Eye (tissue), 1 donor: ENCODE measurements around the gene GNAI3.

ENCODE experiments used
- DNase-seq: peaks from one replicate; pipeline ENCODE4 v3.0.0-alpha.2; 2015

GNAI3 gene

DNA sequence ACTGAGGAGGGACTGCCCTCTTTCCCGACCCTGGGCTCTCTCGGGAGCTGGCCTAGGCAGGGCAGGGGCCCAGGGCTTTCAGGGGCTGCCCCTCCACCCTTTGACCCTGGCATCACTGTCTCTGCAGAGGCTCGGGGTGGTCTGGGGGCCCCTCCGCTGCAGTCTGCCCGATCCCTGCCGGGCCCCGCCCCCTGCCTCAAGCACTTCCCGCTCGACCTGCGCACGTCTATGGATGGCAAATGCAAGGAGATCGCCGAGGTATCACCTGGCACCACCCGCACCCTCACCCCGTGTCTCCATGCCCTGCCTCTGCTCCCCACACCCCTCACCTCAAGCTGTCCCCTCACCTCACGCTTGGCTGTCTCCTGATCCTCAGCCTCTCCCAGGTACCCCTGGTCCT, 76.8 kb downstream of the GNAI3 start:
- no peak for DNase-seq

DNA sequence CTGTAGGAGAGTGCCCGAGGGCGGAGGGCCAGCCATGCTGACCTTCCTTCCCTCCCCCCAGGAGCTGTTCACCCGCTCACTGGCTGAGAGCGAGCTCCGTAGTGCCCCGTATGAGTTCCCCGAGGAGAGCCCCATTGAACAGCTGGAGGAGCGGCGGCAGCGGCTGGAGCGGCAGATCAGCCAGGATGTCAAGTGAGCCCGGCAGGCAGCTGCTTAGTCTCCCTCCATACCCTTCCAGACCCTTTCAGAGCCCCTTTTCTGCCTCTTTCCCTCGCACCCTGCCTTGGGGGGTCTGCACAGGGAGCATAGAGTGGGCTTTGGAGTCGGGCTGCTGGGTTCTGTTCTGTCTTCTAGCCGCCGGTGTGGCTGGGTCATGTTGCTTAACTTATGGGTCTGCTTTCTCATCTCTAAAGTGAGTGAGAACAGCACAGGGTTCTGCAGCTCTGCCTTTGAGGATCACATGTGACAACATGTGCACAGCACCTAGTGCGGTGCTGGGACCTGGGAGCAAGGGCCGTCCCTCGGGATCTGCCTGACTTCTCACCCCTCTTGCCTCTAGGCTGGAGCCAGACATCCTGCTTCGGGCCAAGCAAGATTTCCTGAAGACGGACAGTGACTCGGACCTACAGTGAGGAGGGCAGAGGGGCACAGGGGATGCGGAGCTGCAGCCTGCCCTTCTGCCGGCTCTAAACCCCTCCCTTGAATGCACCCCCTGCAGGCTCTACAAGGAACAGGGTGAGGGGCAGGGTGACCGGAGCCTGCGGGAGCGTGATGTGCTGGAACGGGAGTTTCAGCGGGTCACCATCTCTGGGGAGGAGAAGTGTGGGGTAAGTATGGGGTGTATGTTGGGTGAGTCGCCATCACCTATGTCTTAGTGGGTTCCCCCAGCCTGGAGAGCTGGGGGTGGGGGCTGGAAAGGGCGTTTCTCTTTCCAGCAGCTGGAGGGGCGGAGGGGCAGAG, 77.5 kb downstream of the GNAI3 start:
- DNase-seq, result peak; percentile 69

- DNase-seq, result no peak
Measured at GRCh38 chr1:109626682-109627408, 78.4 kb downstream of the GNAI3 start.

GRCh38 chr1:109627692-109628399, 79.4 kb downstream of the GNAI3 start:
- no peak for DNase-seq

GRCh38 chr1:109628540-109629321, 80.3 kb downstream of the GNAI3 start:
- DNase-seq, result no peak

DNA sequence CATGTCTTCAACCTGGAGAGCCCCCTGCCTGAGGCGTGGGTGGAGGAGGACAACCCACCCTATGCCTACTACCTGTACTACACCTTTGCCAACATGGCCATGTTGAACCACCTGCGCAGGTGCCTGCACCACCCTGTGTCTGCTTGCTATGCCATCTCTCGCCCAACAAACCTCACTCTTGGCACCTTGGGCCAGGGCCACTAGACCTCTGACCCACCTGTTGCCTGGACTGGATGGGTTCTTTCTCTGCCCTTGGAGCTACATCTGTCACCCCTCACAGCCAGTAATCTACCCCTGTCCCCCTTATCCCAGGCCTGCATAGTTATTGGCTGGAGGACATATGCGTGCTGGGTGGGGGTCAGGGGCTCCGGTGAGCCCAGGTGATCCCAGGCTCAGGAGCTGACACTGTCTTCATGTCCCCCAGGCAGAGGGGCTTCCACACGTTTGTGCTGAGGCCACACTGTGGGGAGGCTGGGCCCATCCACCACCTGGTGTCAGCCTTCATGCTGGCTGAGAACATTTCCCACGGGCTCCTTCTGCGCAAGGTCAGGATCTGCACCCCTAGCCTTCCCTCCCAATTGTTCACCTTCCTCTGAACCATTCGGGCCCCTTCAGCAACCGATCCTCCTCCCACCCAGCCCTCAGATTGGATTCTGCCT, 81.1 kb downstream of the GNAI3 start:
- no peak for DNase-seq

DNA sequence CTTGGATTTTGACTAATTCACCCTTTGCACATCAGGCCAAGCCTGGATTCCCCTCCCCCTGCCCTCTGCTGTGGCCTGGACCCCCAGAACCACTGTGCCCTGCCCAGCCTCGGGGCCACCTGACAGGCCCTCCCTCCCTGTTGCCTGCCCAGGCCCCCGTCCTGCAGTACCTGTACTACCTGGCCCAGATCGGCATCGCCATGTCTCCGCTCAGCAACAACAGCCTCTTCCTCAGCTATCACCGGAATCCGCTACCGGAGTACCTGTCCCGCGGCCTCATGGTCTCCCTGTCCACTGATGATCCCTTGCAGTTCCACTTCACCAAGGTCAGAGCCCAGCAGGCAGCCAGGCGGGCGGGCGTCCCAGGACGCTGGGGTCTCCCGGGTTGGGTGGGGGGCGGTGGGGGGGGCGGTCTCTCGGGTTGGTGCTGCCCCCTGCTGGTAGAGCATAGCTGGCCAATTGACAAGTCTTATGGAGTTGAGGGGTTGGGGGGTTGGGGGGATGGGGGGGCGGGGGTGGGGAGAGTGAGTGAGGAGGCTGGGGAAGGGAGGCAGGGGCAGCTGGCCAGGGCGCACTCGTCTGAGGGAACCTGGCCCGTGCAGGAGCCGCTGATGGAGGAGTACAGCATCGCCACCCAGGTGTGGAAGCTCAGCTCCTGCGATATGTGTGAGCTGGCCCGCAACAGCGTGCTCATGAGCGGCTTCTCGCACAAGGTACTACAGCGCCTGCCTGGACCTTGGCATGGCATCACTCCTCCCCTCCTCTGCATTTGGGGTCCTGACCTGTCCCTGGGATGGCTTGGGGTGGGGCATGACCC, 81.9 kb downstream of the GNAI3 start:
- DNase-seq, result no peak

- no peak for DNase-seq
Measured at GRCh38 chr1:109630898-109631512, 82.6 kb downstream of the GNAI3 start.

DNA sequence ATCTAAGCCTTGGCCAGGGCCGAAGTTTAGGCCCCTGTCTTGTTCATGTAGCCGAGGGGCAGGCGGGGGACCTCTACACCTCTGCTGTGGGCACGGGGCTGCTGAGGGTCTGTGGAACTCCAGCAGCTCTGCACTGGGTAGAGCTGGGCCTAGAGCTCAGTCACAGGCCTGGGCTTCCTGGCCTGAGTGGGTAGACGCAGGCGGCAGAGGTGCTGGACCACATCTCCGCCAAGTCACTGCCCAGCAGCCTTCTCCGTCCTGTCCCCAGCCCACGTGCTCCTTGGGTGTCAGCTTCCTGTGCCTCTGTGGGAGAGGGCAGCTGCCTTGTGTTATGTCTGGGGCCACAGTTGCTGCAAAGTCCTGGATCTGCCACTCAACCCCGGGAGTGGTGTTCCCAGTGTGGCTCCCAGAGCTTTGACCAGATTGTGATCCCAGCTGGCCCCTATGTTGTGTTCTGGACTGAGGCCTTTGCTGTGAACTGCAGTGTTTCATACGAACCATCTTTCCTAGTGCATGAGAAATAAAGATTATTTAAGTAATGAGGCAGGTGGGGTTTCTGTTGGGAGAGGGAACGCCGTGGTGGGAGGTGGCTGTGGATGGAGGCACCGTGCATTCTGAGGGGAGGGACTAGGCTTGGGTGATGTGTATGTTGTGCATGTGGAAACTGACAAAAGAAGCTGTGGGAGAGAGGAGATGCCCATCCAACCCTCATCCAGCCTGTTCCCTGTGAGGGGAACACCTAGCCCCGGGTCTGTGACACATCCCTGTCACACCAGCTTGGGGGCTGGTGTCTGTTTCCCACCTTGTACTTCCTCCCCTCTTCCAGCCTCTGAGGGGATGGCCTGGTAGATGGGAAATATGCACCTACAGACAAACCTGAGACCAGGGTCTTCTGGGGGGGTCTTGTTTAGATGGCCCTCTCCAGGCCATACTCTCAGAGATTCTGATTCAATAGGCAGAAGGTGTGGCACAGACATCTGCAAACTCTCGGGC, 83.4 kb downstream of the GNAI3 start:
- DNase-seq, result no peak

- peak; percentile 90 for DNase-seq
Measured at GRCh38 chr1:109632671-109633346, 84.4 kb downstream of the GNAI3 start.

DNA sequence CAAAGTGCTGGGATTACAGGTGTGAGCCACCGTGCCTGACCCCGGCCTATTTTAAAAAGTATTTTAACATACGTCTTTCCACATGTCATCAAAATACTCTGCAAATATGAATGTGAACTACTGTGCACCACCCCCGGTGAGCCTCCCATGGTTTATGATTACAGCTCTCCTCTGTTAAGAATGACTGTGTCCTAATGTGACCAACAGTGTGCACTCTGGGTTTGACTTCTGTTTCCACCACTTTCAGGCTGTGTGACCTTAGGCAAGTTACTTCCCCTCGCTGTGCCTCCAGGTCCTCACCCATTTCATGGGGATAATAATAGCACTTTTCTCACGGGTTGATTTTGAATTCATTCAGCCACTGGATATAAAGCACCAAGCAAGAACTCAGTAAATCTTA, 85.9 kb downstream of the GNAI3 start:
- no peak for DNase-seq

GRCh38 chr1:109634771-109635750, 86.6 kb downstream of the GNAI3 start:
- no peak for DNase-seq

GRCh38 chr1:109635862-109636200, 87.4 kb downstream of the GNAI3 start:
- DNase-seq, result no peak

GRCh38 chr1:109636201-109636952, 88.0 kb downstream of the GNAI3 start:
- DNase-seq, result no peak

- no peak for DNase-seq
Measured at GRCh38 chr1:109637446-109637845, 89.0 kb downstream of the GNAI3 start.

GRCh38 chr1:109639063-109639840, 90.8 kb downstream of the GNAI3 start:
- DNase-seq, result peak; percentile 23
